GM20431 (cell line): ENCODE measurements around the gene ZBTB22.

Source experiments
- in situ Hi-C: fragments of 300-500 bp; cut with MseI, MboI; formaldehyde crosslinking; loops from one replicate; pipeline ENCODE4 v1.15.0; 2020; ENCODE audit warnings: low sequenced_read_pairs; ENCODE audit not compliant: unreplicated experiment

ZBTB22 gene

DNA sequence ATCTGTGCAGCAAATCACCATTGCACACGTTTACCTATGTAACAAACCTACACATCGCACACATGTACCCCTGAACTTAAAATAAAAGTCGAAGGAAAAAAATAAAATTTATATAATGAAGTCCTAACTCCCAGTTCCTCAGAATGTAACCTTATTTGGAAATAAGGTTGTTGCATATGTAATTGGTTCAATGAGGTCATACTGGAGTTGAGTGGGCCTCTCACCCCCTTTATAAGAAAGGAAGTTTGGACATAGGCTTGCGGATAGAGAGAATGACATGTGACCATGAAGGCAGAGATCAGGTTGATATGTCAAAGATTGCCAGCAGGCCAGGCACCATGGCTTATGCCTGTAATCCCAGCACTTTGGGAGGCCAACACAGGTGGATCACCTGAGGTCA is 16.1 kb upstream of the ZBTB22 start:
- in situ Hi-C loops: no loop called here

DNA sequence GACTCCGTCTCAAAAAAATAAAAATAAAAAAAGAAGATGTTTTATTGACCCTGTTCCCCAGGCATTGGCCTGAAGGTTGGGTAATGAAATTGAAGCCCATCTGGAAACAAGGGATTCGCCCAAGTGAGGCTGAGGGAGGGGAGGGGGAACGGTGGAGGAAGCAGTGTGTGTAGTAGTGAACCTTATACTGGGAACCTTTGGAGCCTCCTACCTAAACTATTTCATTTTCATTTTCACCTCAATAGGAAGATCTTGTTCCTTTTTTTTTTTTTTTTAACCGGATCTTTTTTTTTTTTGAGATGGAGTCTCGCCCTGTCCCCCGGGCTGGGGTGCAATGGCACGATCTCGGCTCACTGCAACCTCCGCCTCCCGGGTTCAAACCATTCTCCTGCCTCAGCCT is 13.2 kb upstream of the ZBTB22 start:
- in situ Hi-C loops: no loop called here

DNA sequence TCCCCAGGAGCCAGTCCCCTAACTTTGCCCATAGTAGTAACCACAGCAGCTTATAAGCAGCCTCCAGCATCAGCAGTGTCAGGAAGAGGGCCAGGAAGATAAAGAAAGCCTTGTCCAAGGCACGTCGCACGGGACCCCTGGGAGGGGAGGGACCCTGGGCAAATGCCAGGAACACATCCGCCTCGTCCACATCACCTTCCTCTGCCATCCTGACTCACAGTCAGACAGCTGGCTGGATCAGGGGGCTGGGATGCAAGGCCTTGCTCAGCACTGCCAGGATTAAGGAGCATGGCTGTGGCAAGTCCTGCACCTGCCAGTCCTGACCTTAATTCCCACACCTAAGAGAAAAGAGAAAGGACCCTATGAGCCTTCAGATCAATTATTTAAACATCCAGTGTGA is 11.5 kb upstream of the ZBTB22 start:
- in situ Hi-C loops: no loop called here

- in situ Hi-C loops: no loop called here
Measured at GRCh38 chr6:33324125-33324524, 6.6 kb upstream of the ZBTB22 start.

GRCh38 chr6:33323623-33323948 is 6.0 kb upstream of the ZBTB22 start:
- in situ Hi-C loops: no loop called here

DNA sequence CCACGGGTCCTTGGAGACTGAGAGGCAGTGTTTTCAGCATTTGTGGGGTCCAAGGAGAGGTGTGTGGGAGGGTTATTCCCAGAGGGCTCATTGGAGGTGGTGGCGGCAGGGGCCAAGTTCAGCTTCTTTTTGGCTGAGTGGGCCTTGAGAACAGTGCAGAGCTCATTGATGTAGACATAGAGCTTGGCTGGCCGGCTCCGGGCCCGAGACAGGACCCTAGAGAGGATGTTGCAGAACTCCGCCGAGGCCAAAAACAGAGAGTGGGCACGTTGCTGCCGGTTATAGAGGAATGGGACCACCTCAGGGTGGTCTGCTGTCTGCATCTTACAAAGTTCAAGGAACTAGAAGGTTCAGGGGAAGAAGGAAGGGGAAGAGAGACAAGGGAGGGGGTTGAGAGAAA is 3.7 kb upstream of the ZBTB22 start:
- in situ Hi-C loops: no loop called here

- in situ Hi-C loops: no loop called here
Measured at GRCh38 chr6:33320315-33321181, 3.0 kb upstream of the ZBTB22 start.

DNA sequence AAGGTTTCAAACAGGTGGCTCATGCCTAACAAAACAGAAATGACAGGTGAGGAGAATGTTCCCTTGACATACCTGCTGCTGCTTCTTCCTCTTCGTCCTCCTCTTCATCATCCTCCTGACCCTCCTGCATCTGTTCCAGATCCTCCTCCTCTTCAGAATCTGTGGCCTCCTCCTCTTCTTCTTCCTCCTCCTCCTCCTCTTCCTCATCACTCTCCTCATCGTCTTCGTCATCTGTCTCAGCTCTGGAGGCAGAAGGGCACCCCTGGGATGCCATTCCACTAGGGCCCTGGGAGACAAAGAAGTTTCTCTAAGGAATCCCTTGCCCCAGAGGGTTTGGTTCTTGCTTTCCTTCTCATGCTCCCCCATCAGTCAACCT is 2.4 kb upstream of the ZBTB22 start:
- in situ Hi-C loops: no loop called here

DNA sequence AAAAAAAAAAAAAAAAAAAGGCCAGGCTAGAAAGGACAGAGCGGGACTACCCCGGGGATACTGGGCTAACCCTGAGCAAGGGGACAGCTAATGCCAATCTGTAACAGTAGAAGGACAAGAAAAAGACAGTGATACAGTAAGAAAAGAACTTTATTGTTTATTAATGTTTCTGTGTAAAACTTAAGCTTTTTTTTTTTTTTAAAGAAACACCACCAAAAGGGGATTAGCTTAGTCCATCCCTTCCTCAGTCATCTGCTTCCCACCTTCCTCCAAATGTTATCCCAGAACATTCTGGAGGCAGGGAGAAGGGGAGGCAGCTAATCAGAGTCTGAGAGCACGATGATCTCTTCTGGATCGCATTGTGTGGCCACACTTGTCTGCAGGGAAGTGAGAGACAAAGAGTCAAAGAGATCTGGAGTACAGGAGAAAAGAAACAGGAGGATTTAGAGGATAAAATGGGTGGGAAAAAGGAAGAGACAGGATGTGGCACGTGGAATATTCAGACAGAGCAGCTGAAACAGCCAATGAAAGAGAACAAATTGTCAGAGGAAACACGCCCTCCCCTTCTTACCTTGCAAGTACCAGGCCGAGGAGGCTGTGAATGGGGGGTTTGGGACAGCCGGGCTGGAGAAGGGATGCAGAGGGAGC is 1.0 kb upstream of the ZBTB22 start:
- in situ Hi-C loops: no loop called here

GRCh38 chr6:33317419-33317668 is 200 bp downstream of the ZBTB22 start:
- in situ Hi-C loops: no loop called here

DNA sequence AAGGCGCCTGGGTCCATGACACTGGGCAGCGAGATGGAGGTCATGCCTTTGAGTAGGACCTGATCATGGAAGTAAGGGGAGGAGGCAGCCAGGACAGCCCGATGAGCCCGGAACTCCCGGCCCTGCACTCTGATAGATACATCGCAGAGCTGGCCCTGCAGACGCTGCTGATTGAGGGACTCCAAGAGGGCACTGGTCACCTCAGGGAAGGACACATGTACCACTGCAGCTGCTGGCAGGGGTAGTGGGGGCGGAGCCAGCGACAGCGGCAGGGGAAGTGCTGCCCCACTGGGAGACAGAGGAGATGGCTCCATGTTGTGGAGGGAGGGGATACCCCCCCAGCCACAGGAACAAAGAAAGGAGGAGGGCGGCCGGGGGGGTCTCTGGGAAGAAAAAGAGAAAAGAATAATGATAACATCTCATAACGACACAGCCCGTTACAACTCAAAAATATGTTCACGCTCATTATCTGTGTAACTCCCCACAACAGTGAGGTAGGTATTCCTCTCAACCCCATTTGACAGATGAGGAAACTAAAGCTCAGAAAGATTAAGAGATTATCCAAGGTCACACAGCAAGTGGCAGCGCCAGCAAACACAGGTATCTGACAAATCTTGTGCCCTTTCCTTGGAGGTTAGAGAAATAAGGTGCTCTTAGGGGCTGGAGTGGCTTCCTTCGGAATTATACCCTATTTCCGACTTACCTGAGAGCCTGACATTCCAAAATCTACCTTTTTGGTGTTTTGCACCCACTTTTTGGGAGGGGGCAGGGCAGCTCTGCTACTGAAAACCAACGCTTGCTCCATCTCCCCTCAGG is 733 bp downstream of the ZBTB22 start:
- in situ Hi-C loops: no loop called here

DNA sequence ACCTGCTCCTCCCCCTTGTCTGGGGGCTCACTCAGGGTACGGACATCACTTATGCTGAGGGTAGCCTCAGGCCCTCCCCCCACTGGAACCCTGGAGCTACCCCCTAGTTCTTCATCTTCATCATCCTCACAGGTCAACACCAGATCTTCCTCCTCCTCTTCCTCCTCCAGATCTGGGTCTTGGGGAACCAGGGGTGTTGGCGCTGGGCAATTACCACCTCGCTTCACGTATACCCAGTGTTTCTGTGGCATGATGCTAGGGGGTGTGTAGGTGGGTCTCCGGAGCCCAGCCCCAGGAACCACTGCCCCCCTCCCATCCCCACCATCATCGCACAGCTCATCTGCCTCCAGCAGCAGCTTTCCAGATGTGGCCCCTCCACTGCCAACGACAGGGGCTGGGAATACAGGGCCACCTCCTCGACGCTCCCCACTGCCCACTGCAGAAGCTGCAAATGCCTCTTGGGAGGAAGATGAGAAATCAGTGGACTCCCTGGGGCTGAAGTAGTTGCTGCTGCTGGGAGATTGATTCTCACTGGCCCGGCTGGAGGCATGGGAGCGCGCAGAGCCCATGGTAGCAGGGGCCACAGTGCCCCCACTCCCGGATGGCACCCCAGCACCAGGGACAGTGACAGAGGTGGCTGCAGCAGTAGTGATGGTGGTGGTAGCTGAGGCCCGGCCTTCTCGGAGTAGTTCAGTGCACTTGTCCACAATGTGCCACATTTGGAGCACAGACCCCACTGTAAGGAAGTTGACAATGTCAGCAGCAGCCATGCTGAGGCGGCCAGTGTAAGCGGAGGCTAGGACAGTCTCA is 1.5 kb downstream of the ZBTB22 start:
- in situ Hi-C loops: no loop called here

- in situ Hi-C loops: no loop called here
Measured at GRCh38 chr6:33314943-33315792, 2.4 kb downstream of the ZBTB22 start.

DNA sequence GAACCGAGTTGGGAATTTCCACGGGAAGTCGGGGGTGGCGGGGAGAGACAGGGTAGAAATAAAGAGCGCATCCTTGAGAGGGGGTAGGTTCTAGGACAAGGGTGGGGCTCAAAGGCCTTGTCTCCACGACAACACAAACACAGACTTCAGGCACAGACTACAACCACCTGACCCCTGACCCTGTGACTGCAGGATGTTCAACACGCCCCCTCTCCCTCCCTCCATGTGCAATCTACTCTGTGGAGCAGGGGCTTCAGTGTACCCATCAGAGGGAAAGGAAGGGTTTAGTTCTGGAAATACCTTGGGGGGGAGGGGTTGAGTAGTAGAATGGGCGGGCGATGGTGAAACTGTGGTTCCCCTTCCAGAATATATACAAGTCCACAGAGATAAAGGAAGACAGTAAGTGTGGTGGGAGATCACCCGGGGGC is 3.0 kb downstream of the ZBTB22 start:
- in situ Hi-C loops: no loop called here

GRCh38 chr6:33313709-33314514 is 3.6 kb downstream of the ZBTB22 start, which contains the start of gene TAPBP:
Gene TAPBP (minus strand): TSS chr6:33314078. CDS start chr6:33314041, 37 bp downstream.
- in situ Hi-C loops: no loop called here

DNA sequence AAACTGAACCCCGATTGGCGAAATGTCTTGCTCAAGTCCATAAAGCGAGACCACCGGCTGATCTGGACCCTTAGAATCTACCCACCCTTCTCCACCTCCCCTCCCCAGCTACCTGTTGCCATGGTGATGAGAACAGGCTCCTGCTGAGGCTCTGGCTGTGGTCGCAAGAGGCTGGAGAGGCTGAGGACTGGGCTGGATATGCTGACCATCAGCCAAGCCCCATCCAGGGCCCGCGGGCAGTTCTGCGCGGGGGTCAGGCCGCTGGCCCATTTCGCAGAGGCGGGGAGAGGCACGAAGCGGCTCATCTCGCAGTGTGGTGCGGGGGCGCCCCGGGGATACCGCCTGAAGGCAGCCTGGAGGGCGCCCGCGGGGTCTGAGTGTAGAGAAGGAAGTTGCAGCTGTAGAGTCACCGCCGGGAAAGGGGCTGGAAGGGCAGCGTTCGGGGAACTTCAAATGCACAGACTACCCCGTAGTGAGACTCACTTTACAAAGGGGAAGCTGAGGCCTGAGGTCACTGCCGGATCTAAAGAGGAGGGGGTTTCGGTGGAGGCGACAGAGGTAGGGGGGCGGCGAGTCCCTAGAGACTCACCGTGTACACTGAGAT is 4.3 kb downstream of the ZBTB22 start:
- in situ Hi-C loops: no loop called here

DNA sequence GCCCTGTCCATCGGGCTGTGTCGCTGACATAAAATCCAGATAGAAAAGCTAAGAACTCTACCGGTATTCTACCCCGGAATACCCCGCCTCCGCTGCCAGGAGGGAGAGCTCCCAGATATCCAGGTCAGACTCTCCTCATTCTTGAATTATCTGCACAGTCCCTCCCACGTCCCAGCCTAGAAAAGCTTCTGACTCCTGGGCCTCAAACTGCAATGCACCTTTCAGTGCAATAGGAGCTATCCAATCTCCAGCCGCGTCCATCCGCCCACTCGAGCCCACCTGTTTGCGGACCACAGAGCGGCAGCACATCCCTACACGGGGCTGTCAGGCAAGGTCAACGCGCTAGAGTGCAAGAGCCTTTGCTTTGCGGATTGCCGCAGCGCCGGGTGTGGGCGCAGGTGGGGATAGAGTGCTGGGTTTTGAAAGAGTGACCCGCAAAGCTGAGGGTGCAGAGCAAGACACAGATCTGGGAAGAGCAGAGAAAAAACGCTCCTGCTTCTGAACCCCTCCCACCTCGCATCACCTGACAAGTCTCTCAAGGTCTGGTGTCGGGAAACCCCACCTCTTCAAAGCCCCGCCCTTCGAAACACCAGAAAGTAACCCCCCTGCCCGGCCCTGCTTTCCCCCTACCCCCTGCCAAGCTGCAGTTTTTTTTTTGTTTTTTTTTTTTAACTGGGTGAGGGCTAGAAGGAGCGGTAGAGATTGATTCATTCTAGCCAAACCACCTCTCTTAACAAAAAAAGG is 5.0 kb downstream of the ZBTB22 start:
- in situ Hi-C loops: no loop called here

- in situ Hi-C loops: no loop called here
Measured at GRCh38 chr6:33306356-33306755, 11.2 kb downstream of the ZBTB22 start.
